Glutamatergic neuron (in vitro differentiated cells): ENCODE data around the gene LONP2. TPM values are rescaled to one million over a fixed set of nuclear protein-coding genes. Genes with fewer than 3 reads are reported as not detected.
"Not testable (repeated sequence)": the region's sequence is repeated elsewhere in the genome, so short reads cannot be mapped to it uniquely, and the experiment has no call there.

ENCODE experiments used
- DNase-seq: peaks from one replicate; pipeline ENCODE4 v3.0.0; 2022
- H3K27ac Mint-ChIP-seq: one replicate; pipeline ENCODE4 v1.8.0; 2020; ENCODE audit warnings: mild to moderate bottlenecking, mixed read lengths, inconsistent platforms; ENCODE audit not compliant: unreplicated experiment
- H3K27me3 Mint-ChIP-seq: one replicate; pipeline ENCODE4 v1.8.0; 2020; ENCODE audit warnings: mild to moderate bottlenecking, moderate library complexity, mixed read lengths, inconsistent platforms; ENCODE audit not compliant: unreplicated experiment
- H3K36me3 Mint-ChIP-seq: one replicate; pipeline ENCODE4 v1.8.0; 2020; ENCODE audit warnings: mild to moderate bottlenecking, mixed read lengths, inconsistent platforms; ENCODE audit not compliant: unreplicated experiment
- H3K4me1 Mint-ChIP-seq: one replicate; pipeline ENCODE4 v1.8.0; 2020; ENCODE audit warnings: mild to moderate bottlenecking, low read depth, mixed read lengths, inconsistent platforms; ENCODE audit not compliant: unreplicated experiment
- H3K4me3 Mint-ChIP-seq: one replicate; pipeline ENCODE4 v1.8.0; 2020; ENCODE audit warnings: mild to moderate bottlenecking, mixed read lengths, inconsistent platforms; ENCODE audit not compliant: unreplicated experiment
- H3K9me3 Mint-ChIP-seq: one replicate; pipeline ENCODE4 v1.8.0; 2020; ENCODE audit warnings: mild to moderate bottlenecking, moderate library complexity, mixed read lengths, inconsistent platforms; ENCODE audit not compliant: unreplicated experiment
- total RNA-seq: library from RNA; stranded (reverse); fragmentation: NEBNext Ultra II Directional; extraction: Animal tissue kit (Norgen Biotek cat#: 25700); gene quantifications from one replicate; pipeline ENCODE4 v1.2.1, GENCODE V29; 2021; ENCODE audit not compliant: unreplicated experiment
- TF ChIP-seq, protein P1 (sequence below): fragments of 200-600 bp; sonication (generic); IDR thresholded peaks from one replicate; pipeline ENCODE4 v1.5.0; 2021; ENCODE audit not compliant: partially characterized antibody, unreplicated experiment

LONP2 gene
- total RNA-seq, 1 donor from 2014 or later, result 57.3 TPM

DNA sequence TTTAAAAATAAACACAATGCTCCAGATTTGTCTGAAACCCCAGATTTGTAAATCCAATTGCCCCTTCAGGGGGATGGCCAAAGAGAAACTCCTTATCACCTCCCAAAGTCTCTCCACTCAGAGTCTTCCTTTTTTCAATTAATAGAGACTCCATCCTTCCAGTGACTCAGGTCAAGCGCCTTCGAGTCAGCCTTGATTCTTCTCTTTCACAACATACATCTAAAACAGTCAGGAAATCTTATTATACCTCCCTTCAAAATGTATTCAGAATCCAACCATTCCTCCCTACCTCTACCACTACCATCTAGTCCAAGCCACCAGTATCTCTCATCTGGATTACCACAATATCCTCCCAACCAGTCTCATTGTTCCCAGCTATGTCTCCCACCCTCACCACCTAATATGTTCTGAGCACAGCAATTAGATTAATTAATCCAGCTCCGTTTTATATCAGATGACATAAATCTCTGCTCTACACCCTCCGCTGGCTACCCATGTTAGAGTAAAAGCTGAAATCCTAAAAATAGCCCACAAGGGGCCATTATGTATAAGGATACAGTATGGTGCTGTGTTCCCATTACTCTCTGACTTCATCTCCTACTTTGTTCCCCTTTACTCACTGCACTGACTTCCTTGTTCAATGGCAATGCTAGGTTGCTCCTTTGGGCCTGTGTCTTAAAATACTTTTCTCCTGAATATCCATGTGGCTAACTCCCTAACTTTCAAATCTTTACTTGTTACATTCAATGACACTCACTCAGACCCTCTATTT is 129.3 kb downstream of the LONP2 start:
- TF ChIP-seq, protein P1, sequence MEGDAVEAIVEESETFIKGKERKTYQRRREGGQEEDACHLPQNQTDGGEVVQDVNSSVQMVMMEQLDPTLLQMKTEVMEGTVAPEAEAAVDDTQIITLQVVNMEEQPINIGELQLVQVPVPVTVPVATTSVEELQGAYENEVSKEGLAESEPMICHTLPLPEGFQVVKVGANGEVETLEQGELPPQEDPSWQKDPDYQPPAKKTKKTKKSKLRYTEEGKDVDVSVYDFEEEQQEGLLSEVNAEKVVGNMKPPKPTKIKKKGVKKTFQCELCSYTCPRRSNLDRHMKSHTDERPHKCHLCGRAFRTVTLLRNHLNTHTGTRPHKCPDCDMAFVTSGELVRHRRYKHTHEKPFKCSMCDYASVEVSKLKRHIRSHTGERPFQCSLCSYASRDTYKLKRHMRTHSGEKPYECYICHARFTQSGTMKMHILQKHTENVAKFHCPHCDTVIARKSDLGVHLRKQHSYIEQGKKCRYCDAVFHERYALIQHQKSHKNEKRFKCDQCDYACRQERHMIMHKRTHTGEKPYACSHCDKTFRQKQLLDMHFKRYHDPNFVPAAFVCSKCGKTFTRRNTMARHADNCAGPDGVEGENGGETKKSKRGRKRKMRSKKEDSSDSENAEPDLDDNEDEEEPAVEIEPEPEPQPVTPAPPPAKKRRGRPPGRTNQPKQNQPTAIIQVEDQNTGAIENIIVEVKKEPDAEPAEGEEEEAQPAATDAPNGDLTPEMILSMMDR, result no peak
- H3K36me3 Mint-ChIP-seq, result no peaks in the 10 kb centered on the region
- H3K27ac Mint-ChIP-seq, result no peak overlapping the region
- peaks cover 10% of the 10 kb centered on the region for H3K4me1 Mint-ChIP-seq
- H3K4me3 Mint-ChIP-seq, result no peak overlapping the region
- no peaks in the 10 kb centered on the region for H3K27me3 Mint-ChIP-seq
- no peak for DNase-seq
- H3K9me3 Mint-ChIP-seq, result no peaks in the 10 kb centered on the region

DNA sequence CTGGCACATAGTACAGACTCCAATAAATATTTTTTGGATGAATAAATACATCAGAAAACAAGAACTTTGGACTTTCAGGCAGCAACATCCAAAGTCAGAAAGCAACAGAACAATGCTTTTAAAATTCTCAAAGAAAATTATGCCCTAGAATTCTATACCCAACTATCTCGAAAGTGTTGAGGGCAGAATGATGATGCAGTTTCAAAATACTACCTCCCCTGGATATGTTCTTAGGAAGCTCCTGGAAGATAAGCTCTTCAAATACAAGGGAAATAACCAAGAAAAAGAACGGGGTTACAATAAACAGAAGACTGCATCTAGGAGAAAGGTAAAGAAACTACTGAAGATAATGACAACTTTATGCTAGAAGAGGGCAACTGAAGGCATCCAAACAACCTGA is 130.2 kb downstream of the LONP2 start:
- Mint-ChIP-seq H3K4me3 (no peak overlapping the region), H3K27me3 (no peaks in the 10 kb centered on the region), H3K4me1 (peaks cover 17% of the 10 kb centered on the region), H3K36me3 (no peaks in the 10 kb centered on the region), H3K9me3 (no peaks in the 10 kb centered on the region), H3K27ac (no peak overlapping the region)
- DNase-seq, result no peak
- TF ChIP-seq, protein P1, result no peak

DNA sequence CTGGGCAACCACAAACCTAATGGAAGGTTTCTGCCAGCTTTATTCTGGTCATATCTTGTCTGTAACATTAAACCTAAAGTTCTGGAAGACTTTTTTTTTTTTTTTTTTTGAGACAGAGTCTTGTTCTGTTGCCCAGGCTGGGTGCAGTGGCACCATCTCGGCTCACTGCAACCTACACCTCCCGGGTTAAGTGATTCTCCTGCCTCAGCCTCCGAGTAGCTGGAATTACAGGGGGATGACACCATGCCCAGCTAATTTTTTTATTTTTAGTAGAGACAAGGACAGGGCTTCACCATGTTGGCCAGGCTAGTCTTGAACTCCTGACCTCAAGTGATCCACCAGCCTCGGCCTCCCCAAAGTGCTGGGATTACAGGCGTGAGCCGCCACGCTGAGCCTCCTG is 133.2 kb downstream of the LONP2 start:
- H3K27me3 Mint-ChIP-seq, DNase-seq, H3K36me3 Mint-ChIP-seq, H3K9me3 Mint-ChIP-seq, H3K27ac Mint-ChIP-seq, H3K4me3 Mint-ChIP-seq: not testable (repeated sequence)
- H3K4me1 Mint-ChIP-seq, result peaks cover 20% of the 10 kb centered on the region

DNA sequence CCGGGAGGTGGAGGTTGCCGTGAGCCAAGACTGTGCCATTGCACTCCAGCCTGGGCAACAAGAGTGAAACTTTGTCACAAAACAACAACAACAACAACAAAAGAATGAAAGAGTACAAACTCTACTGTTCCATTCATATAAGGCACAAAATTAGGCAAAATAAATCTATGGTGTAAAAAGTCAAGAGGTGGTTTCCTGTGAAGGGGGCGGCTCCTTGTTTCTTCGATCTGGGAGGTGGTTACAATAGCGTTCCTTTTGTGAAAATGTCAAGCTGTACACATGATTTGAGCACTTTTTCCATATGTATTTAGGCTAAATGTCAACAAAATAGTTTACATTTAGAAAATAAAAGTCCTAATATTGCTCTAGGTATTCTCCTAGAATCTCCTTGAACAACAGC is 134.2 kb downstream of the LONP2 start:
- TF ChIP-seq, protein P1, result no peak
- no peak overlapping the region for H3K27ac Mint-ChIP-seq
- H3K4me3 Mint-ChIP-seq, result no peak overlapping the region
- DNase-seq, result no peak
- peaks cover 6% of the 10 kb centered on the region for H3K36me3 Mint-ChIP-seq
- peaks cover 4% of the 10 kb centered on the region for H3K9me3 Mint-ChIP-seq
- H3K27me3 Mint-ChIP-seq, result peaks cover 3% of the 10 kb centered on the region
- peaks cover 24% of the 10 kb centered on the region for H3K4me1 Mint-ChIP-seq

DNA sequence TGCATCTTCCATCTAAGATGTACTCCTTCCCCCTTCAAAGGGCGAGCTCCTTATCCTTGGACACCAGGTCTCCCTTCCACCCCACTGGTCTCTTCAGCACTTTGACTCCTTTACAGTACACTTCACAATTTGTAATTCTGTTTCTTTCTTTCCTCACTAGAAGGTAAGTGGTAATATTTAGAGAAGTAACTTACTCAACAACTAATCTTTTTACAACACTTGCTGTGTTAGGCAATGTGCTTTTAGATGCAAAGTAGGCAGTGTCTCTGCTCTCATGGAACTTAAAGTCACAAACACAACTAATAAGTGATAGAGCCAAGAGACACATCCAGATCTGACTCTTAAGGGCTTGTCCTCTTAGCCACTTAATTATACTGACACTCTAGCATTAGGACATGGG is 134.7 kb downstream of the LONP2 start:
- Mint-ChIP-seq H3K27me3 (peaks cover 5% of the 10 kb centered on the region), H3K36me3 (peaks cover 6% of the 10 kb centered on the region), H3K27ac (no peak overlapping the region), H3K4me1 (peaks cover 27% of the 10 kb centered on the region), H3K4me3 (peak overlapping the region; percentile 30), H3K9me3 (peaks cover 7% of the 10 kb centered on the region)
- DNase-seq, result no peak
- TF ChIP-seq, protein P1, result no peak
